Measurements from ENCODE around the gene ZFP64.

The ZFP64 gene

DNA sequence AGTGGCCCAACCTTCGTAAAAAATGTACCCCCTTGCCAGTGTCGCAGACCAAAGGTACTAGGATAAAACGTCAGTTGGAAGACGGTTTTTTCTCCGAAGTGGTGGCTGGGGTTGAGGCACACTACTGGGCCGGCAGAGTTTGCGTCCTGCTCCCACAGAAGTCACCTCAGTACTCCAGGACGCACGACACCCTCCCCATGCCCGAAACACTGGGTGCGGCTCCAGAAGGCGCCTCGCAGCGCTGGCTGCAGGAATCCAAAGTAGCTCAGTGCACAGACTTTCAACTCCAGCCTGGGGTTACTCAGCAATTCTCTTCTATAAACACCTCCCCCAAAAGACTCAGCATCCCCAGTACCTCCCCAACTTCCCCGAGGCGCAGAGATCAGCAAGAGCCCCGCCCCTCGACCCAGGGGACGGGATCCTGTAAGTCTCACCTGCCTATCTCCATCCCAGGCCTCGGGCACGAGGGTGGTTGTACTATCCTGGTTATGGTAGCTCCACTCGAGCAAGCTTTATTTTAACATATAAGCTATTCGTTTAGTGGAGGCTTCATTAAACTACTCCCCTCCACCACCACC, 88.2 kb downstream of the ZFP64 start:
- DNase-seq = no peak

GRCh38 chr20:52102559-52102958, 89.0 kb downstream of the ZFP64 start:
- DNase-seq = no peak

- no peak for DNase-seq
Measured at GRCh38 chr20:52102126-52102525, 89.5 kb downstream of the ZFP64 start.

All from NCI-H2171 (cell line).